Measurements from ENCODE around the gene MOB4. TPM values are rescaled to one million over a fixed set of nuclear protein-coding genes. Genes with fewer than 3 reads are reported as not detected.

Gene MOB4
- total and polyA plus RNA-seq, 10 of the 15 experiments (the other 5 are each of a cell fraction or from before 2014, with no cell fraction given): 13.5 to 44.2 (median 32.4) TPM

- TF ChIP-seq, protein P1, sequence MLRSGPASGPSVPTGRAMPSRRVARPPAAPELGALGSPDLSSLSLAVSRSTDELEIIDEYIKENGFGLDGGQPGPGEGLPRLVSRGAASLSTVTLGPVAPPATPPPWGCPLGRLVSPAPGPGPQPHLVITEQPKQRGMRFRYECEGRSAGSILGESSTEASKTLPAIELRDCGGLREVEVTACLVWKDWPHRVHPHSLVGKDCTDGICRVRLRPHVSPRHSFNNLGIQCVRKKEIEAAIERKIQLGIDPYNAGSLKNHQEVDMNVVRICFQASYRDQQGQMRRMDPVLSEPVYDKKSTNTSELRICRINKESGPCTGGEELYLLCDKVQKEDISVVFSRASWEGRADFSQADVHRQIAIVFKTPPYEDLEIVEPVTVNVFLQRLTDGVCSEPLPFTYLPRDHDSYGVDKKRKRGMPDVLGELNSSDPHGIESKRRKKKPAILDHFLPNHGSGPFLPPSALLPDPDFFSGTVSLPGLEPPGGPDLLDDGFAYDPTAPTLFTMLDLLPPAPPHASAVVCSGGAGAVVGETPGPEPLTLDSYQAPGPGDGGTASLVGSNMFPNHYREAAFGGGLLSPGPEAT (IDR thresholded peaks at IDR 0.05; ENCODE audit: low read depth): peak; percentile 89
- TF ChIP-seq PRDM15 (CRISPR knock-in tag; IDR thresholded peaks at IDR 0.05): no peak
- TF ChIP-seq PML (IDR thresholded peaks at IDR 0.05; ENCODE audit: low read length): peak; percentile 86
- peak; percentile 84; the same call in 1 of the 2 replicates for TF ChIP-seq ZNF207 (IDR thresholded peaks at IDR 0.05; ENCODE audit: borderline replicate concordance)
- TF ChIP-seq, protein P2, sequence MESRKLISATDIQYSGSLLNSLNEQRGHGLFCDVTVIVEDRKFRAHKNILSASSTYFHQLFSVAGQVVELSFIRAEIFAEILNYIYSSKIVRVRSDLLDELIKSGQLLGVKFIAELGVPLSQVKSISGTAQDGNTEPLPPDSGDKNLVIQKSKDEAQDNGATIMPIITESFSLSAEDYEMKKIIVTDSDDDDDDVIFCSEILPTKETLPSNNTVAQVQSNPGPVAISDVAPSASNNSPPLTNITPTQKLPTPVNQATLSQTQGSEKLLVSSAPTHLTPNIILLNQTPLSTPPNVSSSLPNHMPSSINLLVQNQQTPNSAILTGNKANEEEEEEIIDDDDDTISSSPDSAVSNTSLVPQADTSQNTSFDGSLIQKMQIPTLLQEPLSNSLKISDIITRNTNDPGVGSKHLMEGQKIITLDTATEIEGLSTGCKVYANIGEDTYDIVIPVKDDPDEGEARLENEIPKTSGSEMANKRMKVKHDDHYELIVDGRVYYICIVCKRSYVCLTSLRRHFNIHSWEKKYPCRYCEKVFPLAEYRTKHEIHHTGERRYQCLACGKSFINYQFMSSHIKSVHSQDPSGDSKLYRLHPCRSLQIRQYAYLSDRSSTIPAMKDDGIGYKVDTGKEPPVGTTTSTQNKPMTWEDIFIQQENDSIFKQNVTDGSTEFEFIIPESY (IDR thresholded peaks at IDR 0.05): peak; percentile 56; the same call in 1 of the 2 replicates
- no peak for TF ChIP-seq SMAD1 (IDR thresholded peaks at IDR 0.05; ENCODE audit: low read depth, partially characterized antibody)
- TF ChIP-seq MAX (IDR thresholded peaks at IDR 0.05; ENCODE audit: low read depth, low read length): peak; percentile 62
- peak; percentile 90 for TF ChIP-seq E4F1 (IDR thresholded peaks at IDR 0.05; ENCODE audit: borderline replicate concordance, partially characterized antibody)
- peak in 1 of 2 experiments; percentile 98; a peak in 2 of 4 replicates for TF ChIP-seq EP300 (IDR thresholded peaks at IDR 0.05; ENCODE audit: borderline replicate concordance in 1 of 2, control insufficient read depth in 1 of 2, low read depth in 2 of 2, low read length in 2 of 2)
- no peak for TF ChIP-seq BMI1 (IDR thresholded peaks at IDR 0.05; ENCODE audit: borderline replicate concordance)
- TF ChIP-seq HDAC2 (IDR thresholded peaks at IDR 0.05): no peak
- TF ChIP-seq MEF2B (IDR thresholded peaks at IDR 0.05; ENCODE audit: partially characterized antibody, poor library complexity, severe bottlenecking): peak; percentile 67
- peak; percentile 8; the same call in 1 of the 2 replicates for TF ChIP-seq RFX5 (IDR thresholded peaks at IDR 0.05; ENCODE audit: low read depth, low read length)
- TF ChIP-seq RCOR1 (conservative IDR thresholded peaks at IDR 0.05; ENCODE audit: low read depth, low read length): no peak
- TF ChIP-seq IKZF1 (conservative IDR thresholded peaks at IDR 0.05): peak; percentile 99
- TF ChIP-seq, protein P3, sequence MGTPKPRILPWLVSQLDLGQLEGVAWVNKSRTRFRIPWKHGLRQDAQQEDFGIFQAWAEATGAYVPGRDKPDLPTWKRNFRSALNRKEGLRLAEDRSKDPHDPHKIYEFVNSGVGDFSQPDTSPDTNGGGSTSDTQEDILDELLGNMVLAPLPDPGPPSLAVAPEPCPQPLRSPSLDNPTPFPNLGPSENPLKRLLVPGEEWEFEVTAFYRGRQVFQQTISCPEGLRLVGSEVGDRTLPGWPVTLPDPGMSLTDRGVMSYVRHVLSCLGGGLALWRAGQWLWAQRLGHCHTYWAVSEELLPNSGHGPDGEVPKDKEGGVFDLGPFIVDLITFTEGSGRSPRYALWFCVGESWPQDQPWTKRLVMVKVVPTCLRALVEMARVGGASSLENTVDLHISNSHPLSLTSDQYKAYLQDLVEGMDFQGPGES (IDR thresholded peaks at IDR 0.05): 0 out of 2 replicates have a peak, but pooled peaks have one; percentile 15
Observed at GRCh38 chr2:197499594-197500502, 16.0 kb upstream of the MOB4 start, which contains the start of the genes HSPD1 and HSPE1 (continued).
